Fibroblast of skin of right biceps (primary cell): ENCODE results near the gene WDR54.

ENCODE experiments used
- DNase-seq: peaks from one replicate; pipeline ENCODE4 v3.0.0-alpha.2; 2013

Gene WDR54

GRCh38 chr2:74421221-74421870 is at the start of gene WDR54, which contains the start of gene C2orf81:
WDR54 (plus strand) TSS chr2:74421730; CDS start chr2:74422154, 424 bp downstream.
C2orf81 (minus strand) TSS chr2:74421619; CDS start chr2:74421560, 59 bp downstream.
- DNase-seq = peak; percentile 89

GRCh38 chr2:74372674-74373073 is 48.9 kb upstream of the WDR54 start:
- no peak for DNase-seq

GRCh38 chr2:74373221-74373676 is 48.3 kb upstream of the WDR54 start:
- peak; percentile 16 for DNase-seq

GRCh38 chr2:74373985-74374384 is 47.5 kb upstream of the WDR54 start:
- DNase-seq = no peak

GRCh38 chr2:74374509-74375205 is 46.9 kb upstream of the WDR54 start:
- peak; percentile 68 for DNase-seq

- no peak for DNase-seq
Measured at GRCh38 chr2:74375838-74376237, 45.7 kb upstream of the WDR54 start.

- DNase-seq = no peak
Measured at GRCh38 chr2:74378007-74378406, 43.5 kb upstream of the WDR54 start.

- peak; percentile 70 for DNase-seq
Measured at GRCh38 chr2:74379851-74380789, 41.4 kb upstream of the WDR54 start, which contains the start of gene DCTN1. DCTN1 (minus strand) TSS chr2:74380311; CDS start chr2:74380037, 274 bp downstream.

GRCh38 chr2:74381751-74382150 is 39.8 kb upstream of the WDR54 start:
- DNase-seq = no peak

- DNase-seq = peak; percentile 28
Measured at GRCh38 chr2:74383254-74383653, 38.3 kb upstream of the WDR54 start.

- peak; percentile 27 for DNase-seq
Measured at GRCh38 chr2:74384051-74384450, 37.5 kb upstream of the WDR54 start.

- no peak for DNase-seq
Measured at GRCh38 chr2:74385396-74385795, 36.1 kb upstream of the WDR54 start.

- no peak for DNase-seq
Measured at GRCh38 chr2:74387346-74387745, 34.2 kb upstream of the WDR54 start.

- DNase-seq = no peak
Measured at GRCh38 chr2:74390606-74391005, 30.9 kb upstream of the WDR54 start.

- no peak for DNase-seq
Measured at GRCh38 chr2:74391209-74391579, 30.3 kb upstream of the WDR54 start.

- DNase-seq = peak; percentile 87
Measured at GRCh38 chr2:74391580-74392448, 29.7 kb upstream of the WDR54 start.

GRCh38 chr2:74392449-74392743 is 29.1 kb upstream of the WDR54 start:
- DNase-seq = no peak

GRCh38 chr2:74393525-74393924 is 28.0 kb upstream of the WDR54 start:
- DNase-seq = no peak

GRCh38 chr2:74396149-74396548 is 25.4 kb upstream of the WDR54 start:
- no peak for DNase-seq

GRCh38 chr2:74399785-74400184 is 21.7 kb upstream of the WDR54 start:
- DNase-seq = peak; percentile 12

- no peak for DNase-seq
Measured at GRCh38 chr2:74401891-74402290, 19.6 kb upstream of the WDR54 start.

- DNase-seq = no peak
Measured at GRCh38 chr2:74406035-74406434, 15.5 kb upstream of the WDR54 start.
